A673 (cell line): ENCODE data around the gene IGLL5. TPM values are rescaled to one million over a fixed set of nuclear protein-coding genes. Genes with fewer than 3 reads are reported as not detected.

Experiments
- BruUV-seq: library from RNA; stranded (reverse); fragments of 400-500 nt; replicated peaks from 2 replicates; lab custom pipeline; 2021; lab: Mats Ljungman, UMichigan
- CTCF ChIA-PET: fragments of 300-600 bp; sonication (Branson Sonifier 250); formaldehyde crosslinking; loops from one replicate; lab custom pipeline; 2022; ENCODE audit warnings: antibody characterized with exemption; lab: Charles Lee
- POLR2A ChIA-PET: fragments of 300-600 bp; sonication (Branson Sonifier 250); formaldehyde crosslinking; loops from one replicate; lab custom pipeline; 2022; ENCODE audit warnings: antibody characterized with exemption; ENCODE audit not compliant: low non-redundant PET; lab: Charles Lee
- DNase-seq: peaks from one replicate; pipeline ENCODE4 v3.0.0-alpha.2; 2015; ENCODE audit warnings: low spot score
- H3K27ac ChIP-seq: fragments of 200-600 bp; sonication (generic); 2 replicates; pipeline ENCODE4 v1.5.1; 2016; ENCODE audit warnings: mixed run types, low read depth, mild to moderate bottlenecking, mixed read lengths, antibody characterized with exemption, low read length; ENCODE audit not compliant: poor library complexity, severe bottlenecking
- H3K27me3 ChIP-seq: fragments of 200-600 bp; sonication (generic); replicated peaks from 2 replicates; pipeline ENCODE4 v1.6.1; 2017; ENCODE audit warnings: mixed run types, low read depth, mild to moderate bottlenecking, mixed read lengths, antibody characterized with exemption, low read length; ENCODE audit not compliant: insufficient read depth, poor library complexity
- H3K36me3 ChIP-seq: fragments of 200-600 bp; sonication (generic); 2 replicates; pipeline ENCODE4 v1.6.1; 2016; ENCODE audit warnings: mixed run types, mild to moderate bottlenecking, mixed read lengths, antibody characterized with exemption, low read length; ENCODE audit not compliant: insufficient read depth, poor library complexity, severe bottlenecking
- H3K4me1 ChIP-seq: fragments of 200-600 bp; sonication (generic); 2 replicates; pipeline ENCODE4 v1.6.1; 2017; ENCODE audit warnings: mixed run types, mild to moderate bottlenecking, mixed read lengths, antibody characterized with exemption, low read length; ENCODE audit not compliant: insufficient read depth, poor library complexity, severe bottlenecking
- H3K4me3 ChIP-seq: fragments of 200-600 bp; sonication (generic); 2 replicates; pipeline ENCODE4 v1.5.1; 2016; ENCODE audit warnings: low read depth, mixed run types, mild to moderate bottlenecking, mixed read lengths, low read length; ENCODE audit not compliant: poor library complexity, severe bottlenecking
- H3K9me3 ChIP-seq: fragments of 200-600 bp; sonication (generic); 2 replicates; pipeline ENCODE4 v1.6.1; 2016; ENCODE audit warnings: mixed run types, low read depth, mild to moderate bottlenecking, mixed read lengths, antibody characterized with exemption, low read length; ENCODE audit not compliant: poor library complexity, severe bottlenecking
- CTCF ChIP-seq: fragments of 300-800, 200-600 bp; sonication (generic); conservative IDR thresholded peaks from 2 replicates; pipeline ENCODE4 v1.5.1; 2017; ENCODE audit warnings: low read depth, mild to moderate bottlenecking, antibody characterized with exemption, low read length, moderate library complexity, mixed read lengths
- EZH2 ChIP-seq: fragments of 200-600 bp; sonication (generic); IDR thresholded peaks from 2 replicates; pipeline ENCODE4 v1.6.1; 2017; ENCODE audit warnings: borderline replicate concordance, low read depth, mild to moderate bottlenecking, mixed read lengths, antibody characterized with exemption, low read length; ENCODE audit not compliant: poor library complexity, severe bottlenecking
- intact Hi-C: fragments of 100-400 bp; cut with micrococcal nuclease; formaldehyde crosslinking; loops from one replicate; pipeline ENCODE4 v1.10.0; 2022; ENCODE audit not compliant: unreplicated experiment
- total RNA-seq: library from RNA; stranded (reverse); gene quantifications from 2 replicates; pipeline ENCODE4 v1.2.3, GENCODE V29; 2021

IGLL5 gene
- total RNA-seq, 1 experiment from 2014 or later: not detected

- Histone ChIP-seq H3K27me3 (no peaks in the 10 kb centered on the region), H3K36me3 (no peaks in the 10 kb centered on the region), H3K4me1 (no peaks in the 10 kb centered on the region), H3K27ac (no peak overlapping the region), H3K9me3 (no peaks in the 10 kb centered on the region), H3K4me3 (no peak overlapping the region)
- TF ChIP-seq CTCF (no peak), EZH2 (no peak)
- POLR2A ChIA-PET: no interaction called here
- intact Hi-C loops: no loop called here
- DNase-seq: no peak
- CTCF ChIA-PET: no interaction called here
- BruUV-seq: no TSS peak
These were observed 49.5 kb downstream of the IGLL5 start for GRCh38 chr22:22936915-22937656.

GRCh38 chr22:22937894-22938480 is 50.4 kb downstream of the IGLL5 start:
- no TSS peak for BruUV-seq
- H3K4me3 ChIP-seq: no peak overlapping the region
- intact Hi-C loops: no loop called here
- DNase-seq: no peak
- H3K4me1 ChIP-seq: no peaks in the 10 kb centered on the region
- TF ChIP-seq CTCF (no peak), EZH2 (no peak)
- no peaks in the 10 kb centered on the region for H3K36me3 ChIP-seq
- H3K27ac ChIP-seq: no peak overlapping the region
- no peaks in the 10 kb centered on the region for H3K27me3 ChIP-seq
- POLR2A ChIA-PET: no interaction called here
- CTCF ChIA-PET: no interaction called here
- no peaks in the 10 kb centered on the region for H3K9me3 ChIP-seq

DNA sequence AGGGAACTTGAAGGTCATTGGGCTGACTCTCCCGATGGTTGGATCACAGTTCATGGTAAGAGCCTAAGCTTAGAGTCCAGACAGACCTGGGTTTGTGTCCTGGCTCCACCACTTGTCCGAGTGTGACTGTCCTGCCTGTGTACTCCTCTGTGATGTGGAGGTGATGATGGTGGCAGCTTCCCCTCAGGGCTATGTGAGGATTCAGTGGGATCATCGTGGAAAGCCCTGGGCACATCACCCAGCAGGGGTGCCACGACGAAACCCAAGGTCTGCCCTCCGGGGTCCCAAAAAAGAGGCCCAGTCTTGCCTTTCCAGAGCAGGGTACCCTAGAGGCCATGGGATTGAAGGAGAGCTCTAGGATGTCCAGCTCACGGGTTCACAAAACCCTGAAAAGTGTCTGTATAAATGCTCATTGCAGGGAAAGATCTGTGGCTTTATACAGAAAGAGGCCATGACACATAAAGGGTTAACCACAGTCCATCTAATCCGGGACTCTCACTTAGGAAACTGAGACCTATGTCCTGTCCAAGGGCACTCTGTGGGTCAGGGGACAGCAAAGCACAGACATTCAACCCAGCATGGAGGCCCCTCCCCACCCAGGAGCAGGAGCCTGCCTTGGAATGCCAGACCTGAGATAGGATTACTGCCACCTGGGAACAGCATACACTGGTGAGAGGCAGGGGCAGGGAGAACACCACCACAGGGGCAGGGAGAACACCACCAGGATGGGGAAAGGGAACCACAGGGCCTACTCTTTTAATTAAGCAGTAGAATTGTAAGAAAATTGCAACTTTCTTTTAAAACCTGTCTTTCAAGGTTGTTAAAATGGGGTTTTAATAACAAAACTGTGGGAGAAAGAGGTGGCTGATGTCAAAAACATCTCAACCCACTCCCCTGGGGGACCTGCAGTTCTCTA is 51.3 kb downstream of the IGLL5 start:
- intact Hi-C loops: no loop called here
- Histone ChIP-seq H3K9me3 (no peaks in the 10 kb centered on the region), H3K4me1 (no peaks in the 10 kb centered on the region), H3K4me3 (no peak overlapping the region), H3K27me3 (no peaks in the 10 kb centered on the region), H3K27ac (no peak overlapping the region), H3K36me3 (no peaks in the 10 kb centered on the region)
- BruUV-seq: no TSS peak
- TF ChIP-seq EZH2 (no peak), CTCF (no peak)
- ChIA-PET POLR2A (no interaction called here), CTCF (no interaction called here)
- DNase-seq: no peak
